NCI-H526 (cell line): ENCODE measurements around the gene APBA1.

ENCODE experiments used
- DNase-seq, 2 experiments: peaks; one replicate each; lab custom pipeline; 2025; lab: John Stamatoyannopoulos, UW

The APBA1 gene

GRCh38 chr9:69519470-69520240, 152.5 kb downstream of the APBA1 start:
- no peak for DNase-seq

- DNase-seq = no peak
These were observed 155.5 kb downstream of the APBA1 start for GRCh38 chr9:69516353-69517322.

GRCh38 chr9:69515810-69516209, 156.4 kb downstream of the APBA1 start:
- no peak for DNase-seq

GRCh38 chr9:69513141-69513820, 158.9 kb downstream of the APBA1 start:
- DNase-seq = no peak

- DNase-seq = no peak
These were observed 168.1 kb downstream of the APBA1 start for GRCh38 chr9:69504058-69504457.

GRCh38 chr9:69502671-69503301, 169.4 kb downstream of the APBA1 start:
- DNase-seq = no peak

- DNase-seq = no peak
These were observed 171.3 kb downstream of the APBA1 start for GRCh38 chr9:69500896-69501295.

- DNase-seq = no peak
These were observed 172.2 kb downstream of the APBA1 start for GRCh38 chr9:69499959-69500358.

- no peak for DNase-seq
These were observed 172.8 kb downstream of the APBA1 start for GRCh38 chr9:69499407-69499806.

- DNase-seq = no peak
These were observed 173.7 kb downstream of the APBA1 start for GRCh38 chr9:69498470-69498869.

GRCh38 chr9:69497816-69498215, 174.4 kb downstream of the APBA1 start:
- no peak for DNase-seq

- no peak for DNase-seq
These were observed 175.2 kb downstream of the APBA1 start for GRCh38 chr9:69496846-69497450.

- no peak for DNase-seq
These were observed 176.9 kb downstream of the APBA1 start for GRCh38 chr9:69495296-69495695.

GRCh38 chr9:69494763-69495162, 177.4 kb downstream of the APBA1 start:
- DNase-seq = no peak

GRCh38 chr9:69494208-69494607, 178.0 kb downstream of the APBA1 start:
- no peak for DNase-seq

- DNase-seq = no peak
These were observed 185.7 kb downstream of the APBA1 start for GRCh38 chr9:69486498-69486897.

- DNase-seq = no peak
These were observed 186.7 kb downstream of the APBA1 start for GRCh38 chr9:69485466-69485865.

GRCh38 chr9:69483886-69484422, 188.2 kb downstream of the APBA1 start:
- DNase-seq = no peak

GRCh38 chr9:69476797-69477196, 195.4 kb downstream of the APBA1 start:
- peak; percentile 0 to 43 for DNase-seq

GRCh38 chr9:69476016-69476415, 196.2 kb downstream of the APBA1 start:
- DNase-seq = no peak

- no peak for DNase-seq
These were observed 197.3 kb downstream of the APBA1 start for GRCh38 chr9:69474821-69475220.
